Activated CD4-positive, alpha-beta T cell treated with anti-CD3 and anti-CD28 coated beads, Interleukin-2, amount 10 ng/mL, durations not matched to agents 7 days and 5 days (primary cell): Measurements from ENCODE around the gene IFI27. TPM values are rescaled to one million over a fixed set of nuclear protein-coding genes. Genes with fewer than 3 reads are reported as not detected.

Source experiments
- CTCF ChIA-PET: fragments of 350-600 bp; sonication (Branson Sonifier 250); formaldehyde crosslinking; loops from one replicate; lab custom pipeline; 2021; ENCODE audit warnings: antibody characterized with exemption; lab: Charles Lee
- POLR2A ChIA-PET: fragments of 350-600 bp; sonication (Branson Sonifier 250); formaldehyde crosslinking; loops from one replicate; lab custom pipeline; 2021; ENCODE audit warnings: antibody characterized with exemption; lab: Charles Lee
- DNase-seq: peaks from one replicate; pipeline ENCODE4 v3.0.0-alpha.2; 2020
- H3K27ac Mint-ChIP-seq: one replicate; pipeline ENCODE4 v1.8.0; 2021; ENCODE audit warnings: mild to moderate bottlenecking, moderate library complexity, mixed read lengths
- H3K27me3 Mint-ChIP-seq: one replicate; pipeline ENCODE4 v1.8.0; 2021; ENCODE audit warnings: mixed read lengths
- H3K36me3 Mint-ChIP-seq: one replicate; pipeline ENCODE4 v1.8.0; 2021; ENCODE audit warnings: low read depth, mixed read lengths
- H3K4me1 Mint-ChIP-seq: one replicate; pipeline ENCODE4 v1.8.0; 2021; ENCODE audit warnings: mixed read lengths
- H3K4me3 Mint-ChIP-seq: one replicate; pipeline ENCODE4 v1.8.0; 2021; ENCODE audit warnings: mild to moderate bottlenecking, moderate library complexity, mixed read lengths
- H3K9me3 Mint-ChIP-seq: one replicate; pipeline ENCODE4 v1.8.0; 2021; ENCODE audit warnings: mixed read lengths
- total RNA-seq, 2 experiments: library from RNA; stranded (reverse); gene quantifications; one replicate each; pipeline ENCODE4 v1.2.3, GENCODE V29; 2021

Gene IFI27
- total RNA-seq, 2 experiments from 2014 or later = 158 to 193 TPM

- Mint-ChIP-seq H3K36me3 (peaks cover 21% of the 10 kb centered on the region), H3K9me3 (peaks cover 4% of the 10 kb centered on the region), H3K4me1 (peaks cover 6% of the 10 kb centered on the region), H3K27me3 (no peaks in the 10 kb centered on the region), H3K4me3 (no peak overlapping the region), H3K27ac (no peak overlapping the region)
- DNase-seq = no peak
- ChIA-PET POLR2A (interaction anchor here (0.5 kb wide), 1 partner anchor 29 kb away, joined by 3 read pairs; no protein-coding TSS in a partner anchor), CTCF (interaction anchor here (0.6 kb wide), 1 partner anchor 23 kb away, joined by 3 read pairs; no protein-coding TSS in a partner anchor)
Measured at GRCh38 chr14:94087891-94088290, 22.6 kb upstream of the IFI27 start.

- no peaks in the 10 kb centered on the region for H3K4me1 Mint-ChIP-seq
- DNase-seq = no peak
- peaks cover 4% of the 10 kb centered on the region for H3K9me3 Mint-ChIP-seq
- POLR2A ChIA-PET = interaction anchor here (0.5 kb wide), 1 partner anchor 29 kb away, joined by 3 read pairs; no protein-coding TSS in a partner anchor
- no peaks in the 10 kb centered on the region for H3K27me3 Mint-ChIP-seq
- H3K27ac Mint-ChIP-seq = no peak overlapping the region
- CTCF ChIA-PET = interaction anchor here (0.6 kb wide), 1 partner anchor 24 kb away, joined by 3 read pairs; no protein-coding TSS in a partner anchor
- H3K36me3 Mint-ChIP-seq = peaks cover 15% of the 10 kb centered on the region
- no peak overlapping the region for H3K4me3 Mint-ChIP-seq
Measured at GRCh38 chr14:94088516-94088915, 22.0 kb upstream of the IFI27 start.

GRCh38 chr14:94089479-94089878, 21.1 kb upstream of the IFI27 start:
- Mint-ChIP-seq H3K27me3 (no peaks in the 10 kb centered on the region), H3K4me3 (no peak overlapping the region), H3K9me3 (peaks cover 4% of the 10 kb centered on the region), H3K27ac (no peak overlapping the region), H3K4me1 (no peaks in the 10 kb centered on the region), H3K36me3 (peaks cover 17% of the 10 kb centered on the region)
- POLR2A ChIA-PET = no interaction called here
- CTCF ChIA-PET = interaction anchor here (2.4 kb wide), 1 partner anchor 8 kb away, joined by 6 read pairs; the partner anchor contains the start of genes DDX24 and IFI27L1
- no peak for DNase-seq

DNA sequence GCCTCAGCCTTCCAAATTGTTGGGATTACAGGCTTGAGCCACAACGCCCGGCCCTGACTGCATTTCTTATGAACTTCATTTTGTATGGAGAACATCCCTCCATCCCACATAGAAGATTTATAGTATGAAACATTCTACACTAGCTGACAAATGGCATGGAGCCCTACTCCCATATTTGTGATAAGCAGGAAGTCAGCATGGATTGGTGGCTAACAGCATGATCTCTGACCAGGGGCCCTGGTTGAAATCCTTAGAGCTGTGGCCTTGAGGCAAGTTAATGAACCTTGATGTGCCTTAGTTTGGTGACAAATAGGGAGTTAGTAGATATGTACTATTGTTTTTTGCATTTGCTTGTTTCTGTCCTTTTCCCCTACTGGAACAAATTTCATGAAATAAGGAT, 17.1 kb upstream of the IFI27 start:
- ChIA-PET POLR2A (no interaction called here), CTCF (interaction anchor here (1.1 to 2.1 kb wide), 2 partner anchors 12 to 57 kb away, joined by 3 to 7 read pairs; partner anchors contain the start of genes DDX24 and IFI27L1)
- H3K27ac Mint-ChIP-seq = no peak overlapping the region
- peaks cover 9% of the 10 kb centered on the region for H3K36me3 Mint-ChIP-seq
- no peaks in the 10 kb centered on the region for H3K9me3 Mint-ChIP-seq
- no peaks in the 10 kb centered on the region for H3K4me1 Mint-ChIP-seq
- H3K4me3 Mint-ChIP-seq = no peak overlapping the region
- DNase-seq = no peak
- no peaks in the 10 kb centered on the region for H3K27me3 Mint-ChIP-seq

- H3K4me3 Mint-ChIP-seq = no peak overlapping the region
Measured at GRCh38 chr14:94097091-94097490, 13.4 kb upstream of the IFI27 start.

GRCh38 chr14:94098326-94098992, 12.1 kb upstream of the IFI27 start:
- Mint-ChIP-seq H3K4me3 (no peak overlapping the region), H3K27ac (no peak overlapping the region), H3K27me3 (no peaks in the 10 kb centered on the region), H3K4me1 (no peaks in the 10 kb centered on the region), H3K36me3 (peaks cover 12% of the 10 kb centered on the region), H3K9me3 (no peaks in the 10 kb centered on the region)
- CTCF ChIA-PET = interaction anchor here (1.2 kb wide), 1 partner anchor 11 kb away, joined by 3 read pairs; no protein-coding TSS in a partner anchor
- DNase-seq = no peak
- POLR2A ChIA-PET = interaction anchor here (0.6 kb wide), 1 partner anchor 569 kb away, joined by 3 read pairs; no protein-coding TSS in a partner anchor

More at GRCh38 chr14:94097091-94097490, 13.4 kb upstream of the IFI27 start:
- Mint-ChIP-seq H3K36me3 (peaks cover 12% of the 10 kb centered on the region), H3K27me3 (no peaks in the 10 kb centered on the region), H3K27ac (no peak overlapping the region), H3K4me1 (no peaks in the 10 kb centered on the region), H3K9me3 (no peaks in the 10 kb centered on the region)
- CTCF ChIA-PET = interaction anchor here (1.0 kb wide), 1 partner anchor 15 kb away, joined by 3 read pairs; no protein-coding TSS in a partner anchor
- POLR2A ChIA-PET = interaction anchor here (0.7 kb wide), 1 partner anchor 18 kb away, joined by 3 read pairs; no protein-coding TSS in a partner anchor
- no peak for DNase-seq

- ChIA-PET CTCF (interaction anchor here (1.2 kb wide), 1 partner anchor 10 kb away, joined by 3 read pairs; no protein-coding TSS in a partner anchor), POLR2A (interaction anchor here (0.6 kb wide), 1 partner anchor 568 kb away, joined by 3 read pairs; no protein-coding TSS in a partner anchor)
- peaks cover 10% of the 10 kb centered on the region for H3K36me3 Mint-ChIP-seq
- H3K27me3 Mint-ChIP-seq = no peaks in the 10 kb centered on the region
- DNase-seq = no peak
- no peaks in the 10 kb centered on the region for H3K9me3 Mint-ChIP-seq
- no peaks in the 10 kb centered on the region for H3K4me1 Mint-ChIP-seq
- H3K27ac Mint-ChIP-seq = no peak overlapping the region
- no peak overlapping the region for H3K4me3 Mint-ChIP-seq
Measured at GRCh38 chr14:94099006-94099405, 11.5 kb upstream of the IFI27 start.

DNA sequence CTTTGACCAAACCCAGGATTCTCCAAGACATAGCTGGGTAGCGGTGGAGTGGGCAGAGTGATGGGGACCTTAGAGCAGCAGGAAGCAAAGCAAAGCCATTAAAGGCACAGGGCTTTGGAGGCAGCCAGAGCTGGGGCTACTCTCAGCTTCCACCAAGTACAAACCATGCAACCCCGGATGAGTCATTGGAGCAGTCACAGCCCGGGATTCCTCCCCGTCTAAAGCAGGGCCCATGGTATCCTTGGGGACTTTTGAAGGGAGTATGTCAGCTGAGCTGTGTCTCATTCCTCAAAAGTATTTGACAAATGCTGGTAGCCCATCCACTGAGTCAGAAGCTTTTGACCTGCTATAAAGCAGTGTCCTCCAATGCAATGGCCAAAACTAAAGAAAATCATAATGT, 9.7 kb upstream of the IFI27 start:
- Mint-ChIP-seq H3K36me3 (peaks cover 6% of the 10 kb centered on the region), H3K27me3 (no peaks in the 10 kb centered on the region), H3K27ac (no peak overlapping the region), H3K4me3 (no peak overlapping the region), H3K9me3 (no peaks in the 10 kb centered on the region), H3K4me1 (no peaks in the 10 kb centered on the region)
- no peak for DNase-seq
- POLR2A ChIA-PET = no interaction called here
- CTCF ChIA-PET = interaction anchor here (0.6 to 1.2 kb wide), 2 partner anchors 10 to 17 kb away, joined by 3 read pairs; no protein-coding TSS in a partner anchor

GRCh38 chr14:94101748-94102147, 8.8 kb upstream of the IFI27 start:
- CTCF ChIA-PET = no interaction called here
- Mint-ChIP-seq H3K27ac (no peak overlapping the region), H3K27me3 (no peaks in the 10 kb centered on the region), H3K36me3 (peaks cover 6% of the 10 kb centered on the region), H3K4me3 (no peak overlapping the region), H3K4me1 (no peaks in the 10 kb centered on the region), H3K9me3 (no peaks in the 10 kb centered on the region)
- no peak for DNase-seq
- POLR2A ChIA-PET = no interaction called here

DNA sequence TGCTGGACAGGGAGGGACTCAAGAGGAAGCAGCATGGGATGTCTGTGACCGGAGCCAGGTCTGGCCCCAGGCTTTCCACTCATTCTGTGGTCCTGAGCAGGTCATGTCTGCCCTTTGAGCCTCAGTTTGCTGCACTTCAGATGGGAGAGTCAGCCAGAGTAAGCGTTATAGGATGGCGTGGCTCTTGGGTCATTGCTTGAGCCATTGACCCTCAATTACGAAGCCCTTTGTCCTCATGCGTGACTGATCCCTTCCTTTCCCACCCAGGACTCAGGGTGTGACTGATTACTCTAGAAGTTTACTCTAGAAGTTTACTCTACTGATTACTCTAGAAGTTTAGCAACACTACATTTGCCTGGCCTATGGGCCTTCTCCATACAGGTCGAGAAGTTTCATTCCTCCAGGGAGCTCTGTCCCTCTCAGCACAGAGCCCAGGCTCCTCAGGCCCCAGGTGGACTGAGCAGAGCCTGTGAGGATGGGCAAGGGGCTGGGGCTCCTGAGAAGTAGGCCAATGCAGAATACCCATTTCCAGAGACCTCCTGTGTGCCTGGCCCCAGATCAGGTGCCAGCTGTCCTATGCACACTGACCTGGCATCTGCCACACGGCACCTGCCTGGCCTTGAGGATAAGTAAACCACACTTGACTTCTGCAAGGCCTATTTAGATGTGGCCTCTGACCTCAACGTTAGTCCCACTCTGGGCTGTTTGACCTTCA, 7.6 kb upstream of the IFI27 start:
- no peaks in the 10 kb centered on the region for H3K9me3 Mint-ChIP-seq
- ChIA-PET POLR2A (interaction anchor here (0.6 kb wide), 1 partner anchor 11 kb away, joined by 3 read pairs; no protein-coding TSS in a partner anchor), CTCF (interaction anchor here (1.2 to 2.0 kb wide), 2 partner anchors 12 to 21 kb away, joined by 4 to 6 read pairs; partner anchors contain the start of genes DDX24 and IFI27L1)
- no peaks in the 10 kb centered on the region for H3K27me3 Mint-ChIP-seq
- no peak overlapping the region for H3K4me3 Mint-ChIP-seq
- no peak overlapping the region for H3K27ac Mint-ChIP-seq
- H3K36me3 Mint-ChIP-seq = peaks cover 4% of the 10 kb centered on the region
- no peak for DNase-seq
- H3K4me1 Mint-ChIP-seq = no peaks in the 10 kb centered on the region

DNA sequence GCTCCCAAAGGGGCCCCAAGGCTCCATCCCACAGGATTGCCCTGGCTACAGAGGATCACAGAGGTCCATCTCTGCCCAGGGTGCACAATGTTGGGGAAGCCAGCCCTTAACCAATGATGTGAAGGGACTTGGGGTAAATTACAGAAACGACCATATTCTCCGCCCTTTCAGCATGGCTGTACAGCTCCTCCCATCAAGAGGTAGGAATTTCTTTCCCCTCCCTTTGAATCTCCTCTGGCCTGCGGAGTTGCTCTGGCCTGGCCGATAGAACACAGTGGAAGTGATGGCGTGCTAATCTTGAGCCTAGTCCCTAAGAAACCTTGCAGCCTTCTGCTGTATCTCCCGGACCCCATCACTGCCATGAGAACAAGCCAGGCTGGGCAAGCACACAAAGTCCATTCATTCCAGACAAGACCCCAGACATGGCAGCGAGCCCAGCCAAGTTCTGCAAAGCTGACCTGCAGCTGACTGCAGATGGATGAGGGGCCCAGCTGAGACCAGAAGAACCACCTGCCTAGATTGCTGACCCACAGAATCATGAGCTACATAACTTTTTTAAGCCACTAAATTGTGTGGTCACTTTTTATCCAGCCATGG, 6.9 kb upstream of the IFI27 start:
- Mint-ChIP-seq H3K9me3 (no peaks in the 10 kb centered on the region), H3K4me3 (no peak overlapping the region), H3K27me3 (no peaks in the 10 kb centered on the region), H3K4me1 (no peaks in the 10 kb centered on the region), H3K27ac (no peak overlapping the region), H3K36me3 (peaks cover 5% of the 10 kb centered on the region)
- DNase-seq = no peak
- ChIA-PET POLR2A (interaction anchor here (0.6 kb wide), 1 partner anchor 10 kb away, joined by 3 read pairs; no protein-coding TSS in a partner anchor), CTCF (interaction anchor here (1.0 to 2.0 kb wide), 3 partner anchors 8 to 22 kb away, joined by 4 to 6 read pairs (median 5); partner anchors contain the start of genes DDX24 and IFI27L1)

DNA sequence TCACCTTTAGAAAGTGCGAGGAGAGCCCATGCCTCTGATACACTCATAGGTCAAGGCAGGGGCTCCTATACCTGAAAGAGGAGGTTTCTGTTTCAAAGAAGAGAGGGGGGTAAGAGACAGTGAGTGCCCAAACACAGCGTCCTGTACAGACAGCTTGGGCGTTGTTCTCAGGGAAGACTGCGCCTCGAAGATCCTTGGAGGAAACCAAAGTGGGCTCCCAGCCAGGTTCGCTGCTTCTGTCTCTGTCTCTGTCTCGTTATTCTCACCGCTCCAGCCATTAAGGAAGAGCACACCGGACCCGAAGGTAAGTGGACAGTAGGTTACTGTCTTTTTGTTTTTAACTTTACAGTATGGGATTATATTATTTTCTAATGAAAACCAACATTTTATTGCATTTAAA, 5.8 kb upstream of the IFI27 start:
- Mint-ChIP-seq H3K4me1 (peaks cover 3% of the 10 kb centered on the region), H3K4me3 (no peak overlapping the region), H3K36me3 (peaks cover 2% of the 10 kb centered on the region), H3K27me3 (no peaks in the 10 kb centered on the region), H3K27ac (no peak overlapping the region), H3K9me3 (no peaks in the 10 kb centered on the region)
- POLR2A ChIA-PET = interaction anchor here (0.6 kb wide), 1 partner anchor 53 kb away, joined by 4 read pairs; no protein-coding TSS in a partner anchor
- CTCF ChIA-PET = interaction anchor here (0.6 to 2.0 kb wide), 3 partner anchors 9 to 230 kb away, joined by 3 to 6 read pairs (median 5); no protein-coding TSS in a partner anchor
- DNase-seq = no peak
